ENCODE measurements around the gene KIRREL1.

DNA sequence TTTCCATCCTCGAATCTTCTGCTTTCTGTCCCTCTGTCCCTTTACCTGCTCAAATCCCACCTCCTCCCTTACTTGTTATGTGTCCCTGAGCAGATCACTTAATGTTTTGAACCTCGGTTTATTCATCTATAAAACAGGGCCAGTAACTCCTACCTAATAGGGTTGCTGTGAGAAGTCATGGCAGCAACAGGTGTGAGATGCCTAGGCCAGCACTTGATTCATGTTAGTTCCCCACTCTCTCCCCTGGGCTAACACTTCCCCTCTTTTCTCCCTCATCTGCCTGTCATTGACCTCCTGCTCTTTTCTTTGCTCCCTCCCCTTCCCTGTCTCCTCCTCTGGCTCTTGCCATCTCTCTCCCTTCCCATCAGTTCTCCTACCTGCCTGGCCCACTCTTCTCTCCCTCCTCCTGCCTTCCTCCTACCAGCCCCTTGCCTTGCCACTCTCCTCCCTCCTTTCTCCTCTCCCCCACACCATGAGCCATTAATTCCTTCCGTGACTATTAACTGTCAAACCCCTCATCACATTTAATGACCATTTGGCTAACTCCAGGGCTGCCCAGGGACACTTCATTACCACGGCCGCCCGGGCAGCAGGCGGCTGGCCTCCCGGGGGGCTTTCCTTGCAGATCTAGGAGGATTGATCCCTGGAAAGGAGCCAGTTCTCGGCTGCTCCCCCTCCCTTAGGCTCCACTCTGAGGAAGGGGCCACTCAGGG, 96.6 kb downstream of the KIRREL1 start:
- TF ChIP-seq, protein P1, sequence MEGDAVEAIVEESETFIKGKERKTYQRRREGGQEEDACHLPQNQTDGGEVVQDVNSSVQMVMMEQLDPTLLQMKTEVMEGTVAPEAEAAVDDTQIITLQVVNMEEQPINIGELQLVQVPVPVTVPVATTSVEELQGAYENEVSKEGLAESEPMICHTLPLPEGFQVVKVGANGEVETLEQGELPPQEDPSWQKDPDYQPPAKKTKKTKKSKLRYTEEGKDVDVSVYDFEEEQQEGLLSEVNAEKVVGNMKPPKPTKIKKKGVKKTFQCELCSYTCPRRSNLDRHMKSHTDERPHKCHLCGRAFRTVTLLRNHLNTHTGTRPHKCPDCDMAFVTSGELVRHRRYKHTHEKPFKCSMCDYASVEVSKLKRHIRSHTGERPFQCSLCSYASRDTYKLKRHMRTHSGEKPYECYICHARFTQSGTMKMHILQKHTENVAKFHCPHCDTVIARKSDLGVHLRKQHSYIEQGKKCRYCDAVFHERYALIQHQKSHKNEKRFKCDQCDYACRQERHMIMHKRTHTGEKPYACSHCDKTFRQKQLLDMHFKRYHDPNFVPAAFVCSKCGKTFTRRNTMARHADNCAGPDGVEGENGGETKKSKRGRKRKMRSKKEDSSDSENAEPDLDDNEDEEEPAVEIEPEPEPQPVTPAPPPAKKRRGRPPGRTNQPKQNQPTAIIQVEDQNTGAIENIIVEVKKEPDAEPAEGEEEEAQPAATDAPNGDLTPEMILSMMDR (conservative IDR thresholded peaks at IDR 0.05; ENCODE audit: low read depth, low read length): no peak
- no peak for TF ChIP-seq EZH2 (IDR thresholded peaks at IDR 0.05; ENCODE audit: borderline replicate concordance, low read depth, low read length, poor library complexity, severe bottlenecking)
